Neural cell (in vitro differentiated cells): ENCODE measurements around the gene PRKD1. TPM values are rescaled to one million over a fixed set of nuclear protein-coding genes. Genes with fewer than 3 reads are reported as not detected.

Experiments used
- H2AFZ ChIP-seq: fragments of 200-600, 300-800 bp; sonication (generic), shearing (Covaris generic); 2 replicates; pipeline ENCODE4 v1.6.0; 2014; ENCODE audit warnings: low read depth, mild to moderate bottlenecking, antibody characterized with exemption, low read length, moderate library complexity
- H3F3A ChIP-seq: fragments of 200-600 bp; shearing (Covaris generic); 2 replicates; pipeline ENCODE4 v1.6.1; 2016; ENCODE audit warnings: mild to moderate bottlenecking, moderate library complexity, mixed read lengths, antibody characterized with exemption, low read length; ENCODE audit not compliant: insufficient read depth, poor library complexity, severe bottlenecking
- H3K27ac ChIP-seq: fragments of 200-600, 300-800 bp; sonication (generic), shearing (Covaris generic); 2 replicates; pipeline ENCODE4 v1.5.1; 2014; ENCODE audit warnings: mild to moderate bottlenecking, low read length, moderate library complexity
- H3K27me3 ChIP-seq: fragments of 300-800, 200-600 bp; sonication (generic), shearing (Covaris generic); 2 replicates; pipeline ENCODE4 v1.6.0; 2014; ENCODE audit warnings: mild to moderate bottlenecking, low read depth, low read length, moderate library complexity; ENCODE audit not compliant: insufficient read depth
- H3K36me3 ChIP-seq: fragments of 300-800, 200-600 bp; sonication (generic), shearing (Covaris generic); 2 replicates; pipeline ENCODE4 v1.5.1; 2014; ENCODE audit warnings: mild to moderate bottlenecking, antibody characterized with exemption, low read length, moderate library complexity; ENCODE audit not compliant: insufficient read depth
- H3K4me2 ChIP-seq: fragments of 300-800, 200-600 bp; sonication (generic), shearing (Covaris generic); 2 replicates; pipeline ENCODE4 v1.6.0; 2014; ENCODE audit warnings: mild to moderate bottlenecking, low read length
- H3K4me3 ChIP-seq: fragments of 300-800, 200-600 bp; sonication (generic), shearing (Covaris generic); 2 replicates; pipeline ENCODE4 v1.5.1; 2014; ENCODE audit warnings: mild to moderate bottlenecking, low read length, moderate library complexity
- H3K79me2 ChIP-seq: fragments of 200-600 bp; shearing (Covaris generic); replicated peaks from 2 replicates; pipeline ENCODE4 v1.6.0; 2014; ENCODE audit warnings: mild to moderate bottlenecking, low read length, moderate library complexity; ENCODE audit not compliant: insufficient read depth
- H3K9ac ChIP-seq: fragments of 300-800, 200-600 bp; sonication (generic), shearing (Covaris generic); 2 replicates; pipeline ENCODE4 v1.6.1; 2016; ENCODE audit warnings: mild to moderate bottlenecking, low read length, mixed read lengths
- H3K9me2 ChIP-seq: fragments of 200-600 bp; shearing (Covaris generic); 2 replicates; pipeline ENCODE4 v1.6.1; 2016; ENCODE audit warnings: mild to moderate bottlenecking, low read length, mixed read lengths; ENCODE audit not compliant: insufficient read depth
- H3K9me3 ChIP-seq: fragments of 200-600, 300-800 bp; sonication (generic), shearing (Covaris generic); 2 replicates; pipeline ENCODE4 v1.6.1; 2016; ENCODE audit warnings: mild to moderate bottlenecking, mixed run types, low read length, moderate library complexity, mixed read lengths
- H4K20me1 ChIP-seq: fragments of 200-600 bp; shearing (Covaris generic); 2 replicates; pipeline ENCODE4 v1.6.1; 2016; ENCODE audit warnings: mild to moderate bottlenecking, mixed run types; ENCODE audit not compliant: insufficient read depth
- EP300 ChIP-seq: fragments of 450-650 bp; conservative IDR thresholded peaks from 2 replicates; pipeline ENCODE4 v1.6.1; 2014; ENCODE audit warnings: antibody characterized with exemption, mild to moderate bottlenecking, moderate library complexity; ENCODE audit not compliant: poor library complexity, severe bottlenecking
- EZH2 ChIP-seq: fragments of 200-600, 300-800 bp; shearing (Covaris generic), sonication (generic); IDR thresholded peaks from 2 replicates; pipeline ENCODE4 v1.6.1; 2014; ENCODE audit warnings: antibody characterized with exemption, low read length, borderline replicate concordance, mild to moderate bottlenecking; ENCODE audit not compliant: insufficient read depth, poor library complexity, severe bottlenecking
- MXI1 ChIP-seq: fragments of 450-650 bp; conservative IDR thresholded peaks from 2 replicates; pipeline ENCODE4 v1.6.1; 2014; ENCODE audit warnings: antibody characterized with exemption, mild to moderate bottlenecking; ENCODE audit not compliant: poor library complexity, severe bottlenecking
- POLR2AphosphoS5 ChIP-seq: IDR thresholded peaks from 2 replicates; pipeline ENCODE4 v1.6.1; 2012
- RAD21 ChIP-seq: fragments of 450-650 bp; conservative IDR thresholded peaks from 2 replicates; pipeline ENCODE4 v1.6.1; 2014; ENCODE audit warnings: antibody characterized with exemption, mild to moderate bottlenecking, moderate library complexity
- SMC3 ChIP-seq: fragments of 450-650 bp; conservative IDR thresholded peaks from 2 replicates; pipeline ENCODE4 v1.6.1; 2014; ENCODE audit warnings: antibody characterized with exemption, mild to moderate bottlenecking, moderate library complexity; ENCODE audit not compliant: poor library complexity
- TAF1 ChIP-seq: IDR thresholded peaks from 2 replicates; pipeline ENCODE4 v1.6.1; 2012; ENCODE audit warnings: low read depth
- polyA plus RNA-seq: library from polyadenylated mRNA; depleted of rRNA; stranded (reverse); fragments of >200 nt; gene quantifications from 2 replicates; pipeline ENCODE4 v1.2.3, GENCODE V29; 2014
- TF ChIP-seq, protein P1 (sequence below): fragments of 450-650 bp; IDR thresholded peaks from 2 replicates; pipeline ENCODE4 v1.5.1; 2014; ENCODE audit warnings: antibody characterized with exemption, mild to moderate bottlenecking, moderate library complexity; ENCODE audit not compliant: poor library complexity, severe bottlenecking
- TF ChIP-seq, protein P2 (sequence below): IDR thresholded peaks from 2 replicates; pipeline ENCODE4 v1.6.1; 2012; ENCODE audit warnings: borderline replicate concordance

Gene PRKD1
- polyA plus RNA-seq, 1 donor from 2014 or later = 9.6 TPM

DNA sequence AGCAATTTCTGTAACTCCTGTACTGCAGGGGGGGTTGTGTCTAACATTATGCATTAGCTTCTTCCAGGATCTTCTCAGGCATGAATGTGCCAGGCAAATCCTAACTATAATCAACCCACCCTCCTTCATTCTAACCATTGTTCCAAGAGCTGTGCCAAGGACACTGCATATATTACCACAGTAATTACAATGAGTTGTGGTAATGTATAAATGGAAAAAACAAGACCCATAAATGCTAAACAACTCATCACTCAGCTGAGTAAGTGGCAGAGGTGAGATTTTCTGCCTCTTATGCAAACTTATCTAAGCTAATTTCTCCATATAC lies 80.6 kb downstream of the PRKD1 start:
- H3K27me3 ChIP-seq = no peaks in the 10 kb centered on the region
- H3K4me3 ChIP-seq = no peak overlapping the region
- no peaks in the 10 kb centered on the region for H3K36me3 ChIP-seq
- H3K79me2 ChIP-seq = peaks cover 5% of the 10 kb centered on the region
- H2AFZ ChIP-seq = no peak overlapping the region
- H3K9me3 ChIP-seq = no peaks in the 10 kb centered on the region
- TF ChIP-seq, protein P1, sequence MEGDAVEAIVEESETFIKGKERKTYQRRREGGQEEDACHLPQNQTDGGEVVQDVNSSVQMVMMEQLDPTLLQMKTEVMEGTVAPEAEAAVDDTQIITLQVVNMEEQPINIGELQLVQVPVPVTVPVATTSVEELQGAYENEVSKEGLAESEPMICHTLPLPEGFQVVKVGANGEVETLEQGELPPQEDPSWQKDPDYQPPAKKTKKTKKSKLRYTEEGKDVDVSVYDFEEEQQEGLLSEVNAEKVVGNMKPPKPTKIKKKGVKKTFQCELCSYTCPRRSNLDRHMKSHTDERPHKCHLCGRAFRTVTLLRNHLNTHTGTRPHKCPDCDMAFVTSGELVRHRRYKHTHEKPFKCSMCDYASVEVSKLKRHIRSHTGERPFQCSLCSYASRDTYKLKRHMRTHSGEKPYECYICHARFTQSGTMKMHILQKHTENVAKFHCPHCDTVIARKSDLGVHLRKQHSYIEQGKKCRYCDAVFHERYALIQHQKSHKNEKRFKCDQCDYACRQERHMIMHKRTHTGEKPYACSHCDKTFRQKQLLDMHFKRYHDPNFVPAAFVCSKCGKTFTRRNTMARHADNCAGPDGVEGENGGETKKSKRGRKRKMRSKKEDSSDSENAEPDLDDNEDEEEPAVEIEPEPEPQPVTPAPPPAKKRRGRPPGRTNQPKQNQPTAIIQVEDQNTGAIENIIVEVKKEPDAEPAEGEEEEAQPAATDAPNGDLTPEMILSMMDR = no peak
- TF ChIP-seq, protein P2, sequence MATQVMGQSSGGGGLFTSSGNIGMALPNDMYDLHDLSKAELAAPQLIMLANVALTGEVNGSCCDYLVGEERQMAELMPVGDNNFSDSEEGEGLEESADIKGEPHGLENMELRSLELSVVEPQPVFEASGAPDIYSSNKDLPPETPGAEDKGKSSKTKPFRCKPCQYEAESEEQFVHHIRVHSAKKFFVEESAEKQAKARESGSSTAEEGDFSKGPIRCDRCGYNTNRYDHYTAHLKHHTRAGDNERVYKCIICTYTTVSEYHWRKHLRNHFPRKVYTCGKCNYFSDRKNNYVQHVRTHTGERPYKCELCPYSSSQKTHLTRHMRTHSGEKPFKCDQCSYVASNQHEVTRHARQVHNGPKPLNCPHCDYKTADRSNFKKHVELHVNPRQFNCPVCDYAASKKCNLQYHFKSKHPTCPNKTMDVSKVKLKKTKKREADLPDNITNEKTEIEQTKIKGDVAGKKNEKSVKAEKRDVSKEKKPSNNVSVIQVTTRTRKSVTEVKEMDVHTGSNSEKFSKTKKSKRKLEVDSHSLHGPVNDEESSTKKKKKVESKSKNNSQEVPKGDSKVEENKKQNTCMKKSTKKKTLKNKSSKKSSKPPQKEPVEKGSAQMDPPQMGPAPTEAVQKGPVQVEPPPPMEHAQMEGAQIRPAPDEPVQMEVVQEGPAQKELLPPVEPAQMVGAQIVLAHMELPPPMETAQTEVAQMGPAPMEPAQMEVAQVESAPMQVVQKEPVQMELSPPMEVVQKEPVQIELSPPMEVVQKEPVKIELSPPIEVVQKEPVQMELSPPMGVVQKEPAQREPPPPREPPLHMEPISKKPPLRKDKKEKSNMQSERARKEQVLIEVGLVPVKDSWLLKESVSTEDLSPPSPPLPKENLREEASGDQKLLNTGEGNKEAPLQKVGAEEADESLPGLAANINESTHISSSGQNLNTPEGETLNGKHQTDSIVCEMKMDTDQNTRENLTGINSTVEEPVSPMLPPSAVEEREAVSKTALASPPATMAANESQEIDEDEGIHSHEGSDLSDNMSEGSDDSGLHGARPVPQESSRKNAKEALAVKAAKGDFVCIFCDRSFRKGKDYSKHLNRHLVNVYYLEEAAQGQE = no peak
- TF ChIP-seq SMC3 (no peak), EZH2 (no peak), MXI1 (no peak), EP300 (no peak), TAF1 (no peak), POLR2AphosphoS5 (no peak), RAD21 (no peak)
- no peak overlapping the region for H3K27ac ChIP-seq
- no peak overlapping the region for H3K4me2 ChIP-seq
- no peak overlapping the region for H3K9ac ChIP-seq
- H3K9me2 ChIP-seq = no peaks in the 10 kb centered on the region
- H4K20me1 ChIP-seq = no peaks in the 10 kb centered on the region
- H3F3A ChIP-seq = no peaks in the 10 kb centered on the region

DNA sequence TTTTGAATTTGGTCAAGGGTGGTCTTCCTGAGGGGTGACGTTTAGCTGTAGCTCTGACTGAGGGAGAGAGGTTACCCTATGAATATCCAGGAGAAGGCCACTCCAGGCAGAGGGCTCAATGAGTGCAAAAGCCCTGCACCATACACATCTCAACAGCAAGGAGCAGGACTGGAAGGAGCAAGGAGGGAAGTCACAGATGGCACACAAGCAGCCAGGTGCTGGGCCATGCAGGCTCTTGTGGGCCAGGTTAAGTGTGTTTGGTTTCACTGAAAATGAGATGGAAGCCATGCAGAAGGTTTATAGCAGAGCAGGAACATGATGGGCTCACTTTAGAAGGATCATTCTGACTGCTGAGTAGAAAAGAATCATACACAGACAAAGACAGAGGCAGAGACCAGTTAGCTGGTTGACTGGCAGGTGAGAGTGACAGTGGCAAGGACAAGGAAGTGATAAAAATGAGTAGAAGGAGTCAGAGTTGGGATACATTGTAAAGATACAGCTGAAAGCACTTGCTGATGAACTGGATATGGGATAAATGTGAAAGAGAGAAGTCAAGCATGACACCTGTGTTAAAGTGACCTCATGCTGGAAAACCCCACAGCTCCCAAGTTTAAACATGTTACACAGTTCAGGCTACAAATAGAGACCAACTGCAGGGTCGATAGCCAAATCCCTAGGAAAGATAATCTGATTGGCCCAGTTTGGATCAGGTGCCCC lies 81.2 kb downstream of the PRKD1 start:
- no peaks in the 10 kb centered on the region for H3K9me3 ChIP-seq
- no peaks in the 10 kb centered on the region for H3K9me2 ChIP-seq
- H3K27me3 ChIP-seq = no peaks in the 10 kb centered on the region
- peaks cover 5% of the 10 kb centered on the region for H3K79me2 ChIP-seq
- no peak overlapping the region for H3K4me2 ChIP-seq
- H3K36me3 ChIP-seq = no peaks in the 10 kb centered on the region
- H3F3A ChIP-seq = no peaks in the 10 kb centered on the region
- H3K4me3 ChIP-seq = no peak overlapping the region
- no peaks in the 10 kb centered on the region for H4K20me1 ChIP-seq
- TF ChIP-seq, protein P1 = no peak
- TF ChIP-seq, protein P2 = no peak
- TF ChIP-seq TAF1 (no peak), MXI1 (no peak), SMC3 (no peak), EP300 (no peak), RAD21 (no peak), EZH2 (no peak)
- no peak overlapping the region for H2AFZ ChIP-seq
- no peak overlapping the region for H3K9ac ChIP-seq
- no peak overlapping the region for H3K27ac ChIP-seq
